Brain microvascular endothelial cell (primary cell): ENCODE results near the gene CCDC38.

Source experiments
- DNase-seq: peaks from one replicate; pipeline ENCODE4 v3.0.0-alpha.2; 2020
- H3K27ac ChIP-seq: fragments of 250-450 bp; sonication (Bioruptor Pico); 2 replicates; pipeline ENCODE4 v1.5.1; 2020; ENCODE audit warnings: mild to moderate bottlenecking, moderate library complexity
- H3K27me3 ChIP-seq: fragments of 250-450 bp; sonication (Bioruptor Pico); replicated peaks from 2 replicates; pipeline ENCODE4 v1.5.1; 2020; ENCODE audit warnings: mild to moderate bottlenecking
- H3K36me3 ChIP-seq: fragments of 250-450 bp; sonication (Bioruptor Pico); replicated peaks from 2 replicates; pipeline ENCODE4 v1.5.1; 2020; ENCODE audit warnings: mild to moderate bottlenecking
- H3K4me3 ChIP-seq: 2 replicates; pipeline ENCODE4 v1.5.1; 2011; ENCODE audit warnings: low read depth, mild to moderate bottlenecking, control low read depth, low read length, moderate library complexity
- in situ Hi-C: cut with HindIII; loops from 2 replicates; pipeline ENCODE4 v1.10.0; 2017; ENCODE audit warnings: low sequenced_read_pairs, low pct_ligation_motif_present
- TF ChIP-seq, protein P1 (sequence below): IDR thresholded peaks from 2 replicates; pipeline ENCODE4 v1.5.1; 2011; ENCODE audit warnings: low read depth, mild to moderate bottlenecking, moderate library complexity, low read length, control low read depth, inconsistent platforms; ENCODE audit errors: missing control alignments

The CCDC38 gene

DNA sequence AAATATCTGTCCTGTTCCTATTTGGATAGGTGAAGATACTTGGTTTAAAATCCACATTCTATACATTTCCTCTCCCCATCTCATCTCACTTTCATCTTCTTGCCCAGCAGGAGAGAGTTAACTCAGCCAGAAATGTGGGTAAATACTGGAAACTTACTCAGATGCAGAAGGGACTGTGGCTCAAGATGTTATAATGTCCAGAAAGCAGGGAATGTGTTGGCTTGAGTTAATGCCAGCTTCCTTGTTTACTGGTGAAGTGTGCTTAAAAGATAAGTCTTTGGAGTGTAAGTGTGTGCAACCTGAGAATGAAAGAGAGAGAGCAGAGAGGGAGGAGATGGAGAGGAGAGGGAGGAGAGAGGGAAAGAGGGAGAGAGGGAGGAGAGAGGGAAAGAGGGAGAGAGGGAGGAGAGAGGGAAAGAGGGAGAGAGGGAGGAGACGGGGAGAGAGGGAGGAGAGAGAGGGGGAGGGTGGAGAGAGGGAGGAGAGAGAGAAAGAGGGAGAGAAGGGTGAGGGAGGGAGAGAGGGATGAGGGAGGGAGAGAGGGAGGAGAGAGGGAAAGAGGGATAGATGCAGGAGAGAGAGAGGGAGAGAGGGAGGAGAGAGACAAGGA, 105.7 kb downstream of the CCDC38 start:
- no peak overlapping the region for H3K27ac ChIP-seq

DNA sequence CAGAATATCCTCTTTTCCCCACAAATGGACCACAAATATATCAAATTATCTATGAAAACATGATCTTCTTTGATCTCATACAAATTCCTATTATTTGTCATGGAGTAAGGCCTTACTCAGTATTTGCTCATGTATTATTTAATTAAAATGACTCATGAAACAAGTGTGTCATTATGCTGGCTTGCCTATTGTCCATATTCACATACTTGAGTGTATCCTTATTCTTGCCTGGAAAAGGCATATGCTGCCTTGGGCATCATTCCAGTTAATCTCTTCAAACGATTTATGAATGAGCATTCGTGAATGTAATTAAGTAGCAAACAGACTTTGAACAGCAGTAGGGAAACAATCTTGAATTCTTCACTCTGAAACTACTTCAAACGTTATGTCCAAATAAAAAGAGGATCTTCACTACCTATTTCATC, 106.2 kb downstream of the CCDC38 start:
- H3K27me3 ChIP-seq: no peaks in the 10 kb centered on the region
- in situ Hi-C loops: no loop called here
- TF ChIP-seq, protein P1, sequence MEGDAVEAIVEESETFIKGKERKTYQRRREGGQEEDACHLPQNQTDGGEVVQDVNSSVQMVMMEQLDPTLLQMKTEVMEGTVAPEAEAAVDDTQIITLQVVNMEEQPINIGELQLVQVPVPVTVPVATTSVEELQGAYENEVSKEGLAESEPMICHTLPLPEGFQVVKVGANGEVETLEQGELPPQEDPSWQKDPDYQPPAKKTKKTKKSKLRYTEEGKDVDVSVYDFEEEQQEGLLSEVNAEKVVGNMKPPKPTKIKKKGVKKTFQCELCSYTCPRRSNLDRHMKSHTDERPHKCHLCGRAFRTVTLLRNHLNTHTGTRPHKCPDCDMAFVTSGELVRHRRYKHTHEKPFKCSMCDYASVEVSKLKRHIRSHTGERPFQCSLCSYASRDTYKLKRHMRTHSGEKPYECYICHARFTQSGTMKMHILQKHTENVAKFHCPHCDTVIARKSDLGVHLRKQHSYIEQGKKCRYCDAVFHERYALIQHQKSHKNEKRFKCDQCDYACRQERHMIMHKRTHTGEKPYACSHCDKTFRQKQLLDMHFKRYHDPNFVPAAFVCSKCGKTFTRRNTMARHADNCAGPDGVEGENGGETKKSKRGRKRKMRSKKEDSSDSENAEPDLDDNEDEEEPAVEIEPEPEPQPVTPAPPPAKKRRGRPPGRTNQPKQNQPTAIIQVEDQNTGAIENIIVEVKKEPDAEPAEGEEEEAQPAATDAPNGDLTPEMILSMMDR: no peak
- no peaks in the 10 kb centered on the region for H3K36me3 ChIP-seq
- no peak overlapping the region for H3K4me3 ChIP-seq
- DNase-seq: peak; percentile 29
- H3K27ac ChIP-seq: no peak overlapping the region

More for the DNA sequence above, 105.7 kb downstream of the CCDC38 start:
- TF ChIP-seq, protein P1: no peak
- DNase-seq: no peak
- in situ Hi-C loops: no loop called here
- Histone ChIP-seq H3K36me3 (no peaks in the 10 kb centered on the region), H3K27me3 (no peaks in the 10 kb centered on the region), H3K4me3 (no peak overlapping the region)

DNA sequence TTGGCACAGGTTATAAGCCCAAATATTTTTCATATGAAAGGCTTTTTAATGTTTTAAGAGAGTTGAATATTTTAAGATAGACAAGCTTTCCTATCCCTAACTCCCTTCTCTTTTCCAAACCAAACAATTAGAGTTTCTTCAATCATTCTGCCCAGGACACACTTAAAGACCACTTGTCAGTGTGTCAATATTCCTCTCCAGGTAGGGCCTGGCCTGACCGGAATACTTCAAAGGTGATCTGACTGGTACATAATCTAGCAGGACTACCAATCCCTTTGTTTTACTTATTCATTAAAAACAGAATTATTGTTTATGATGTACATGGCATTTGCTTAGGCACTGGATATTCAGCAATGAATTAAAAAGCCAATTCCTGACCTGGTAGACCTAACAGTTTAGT, 107.8 kb downstream of the CCDC38 start:
- Histone ChIP-seq H3K4me3 (no peak overlapping the region), H3K27me3 (no peaks in the 10 kb centered on the region), H3K27ac (no peak overlapping the region), H3K36me3 (no peaks in the 10 kb centered on the region)
- in situ Hi-C loops: no loop called here
- DNase-seq: no peak
- TF ChIP-seq, protein P1: no peak

DNA sequence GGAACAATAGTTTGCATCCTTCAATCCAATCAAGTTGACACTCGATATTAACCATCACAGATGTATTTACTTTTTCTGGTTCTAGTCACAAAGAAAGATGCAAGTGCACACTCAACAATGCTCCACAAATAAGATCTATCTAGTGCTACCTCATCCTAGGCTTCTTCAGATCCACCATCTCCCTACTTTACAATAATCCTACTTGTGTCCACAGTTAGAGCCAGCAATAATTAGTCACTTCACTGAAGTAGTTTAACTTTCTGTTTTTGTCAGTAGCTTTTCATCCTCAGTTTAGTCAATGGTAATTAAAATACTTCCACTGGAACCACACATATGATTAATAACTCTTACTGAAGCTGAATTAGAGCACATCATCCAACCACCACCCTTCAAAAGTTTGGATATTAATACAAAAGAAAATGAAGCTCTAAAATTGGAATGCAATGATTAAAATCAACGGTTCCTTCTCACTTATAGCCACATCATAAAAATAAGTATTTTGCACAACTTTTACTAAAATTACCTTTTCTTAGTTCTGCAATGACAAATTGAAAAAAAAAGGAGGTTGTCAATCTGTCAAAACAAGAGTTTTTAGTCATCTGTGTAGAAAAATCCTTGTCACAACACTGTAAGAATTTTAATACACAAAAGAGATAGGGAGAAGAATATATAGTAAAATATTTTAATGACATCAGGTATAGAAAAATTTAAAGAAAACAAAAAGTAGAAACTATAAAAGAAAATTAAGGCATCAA, 111.9 kb downstream of the CCDC38 start:
- Histone ChIP-seq H3K36me3 (no peaks in the 10 kb centered on the region), H3K27me3 (no peaks in the 10 kb centered on the region), H3K4me3 (no peak overlapping the region), H3K27ac (no peak overlapping the region)
- no peak for DNase-seq
- TF ChIP-seq, protein P1: no peak
- in situ Hi-C loops: no loop called here

DNA sequence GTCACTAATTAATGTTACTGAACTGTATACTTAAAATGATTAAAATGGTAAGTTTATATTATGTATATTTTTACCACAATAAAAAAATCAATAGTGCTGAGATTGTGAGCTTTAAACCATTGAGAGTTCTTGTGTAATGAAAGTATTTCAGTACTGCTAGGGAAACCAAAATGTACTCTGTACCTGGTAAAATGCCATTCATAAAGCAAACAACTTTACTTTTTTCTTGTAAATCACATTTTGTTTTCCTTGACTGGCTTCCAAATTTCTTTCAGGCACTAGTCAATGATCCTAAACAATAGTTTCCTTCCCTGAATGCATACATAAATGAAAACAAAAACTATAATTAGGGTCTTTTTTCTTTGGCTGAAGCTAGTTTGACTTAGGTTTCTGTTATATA, 113.0 kb downstream of the CCDC38 start:
- Histone ChIP-seq H3K4me3 (no peak overlapping the region), H3K27ac (no peak overlapping the region), H3K27me3 (no peaks in the 10 kb centered on the region), H3K36me3 (no peaks in the 10 kb centered on the region)
- in situ Hi-C loops: no loop called here
- no peak for DNase-seq
- TF ChIP-seq, protein P1: no peak
